Ishikawa (cell line): ENCODE measurements around the gene HLCS.

ENCODE experiments used
- CEBPB ChIP-seq: IDR thresholded peaks from 2 replicates; pipeline ENCODE4 v1.6.1; 2012
- CREB1 ChIP-seq: IDR thresholded peaks from 2 replicates; pipeline ENCODE4 v1.6.1; 2012; ENCODE audit warnings: low read depth
- EGR1 ChIP-seq: IDR thresholded peaks from 2 replicates; pipeline ENCODE4 v1.6.1; 2012
- EP300 ChIP-seq: IDR thresholded peaks from 2 replicates; pipeline ENCODE4 v1.6.1; 2012; ENCODE audit warnings: borderline replicate concordance
- FOXM1 ChIP-seq: IDR thresholded peaks from 2 replicates; pipeline ENCODE4 v1.6.1; 2012; ENCODE audit warnings: low read depth, borderline replicate concordance
- MAX ChIP-seq: IDR thresholded peaks from 2 replicates; pipeline ENCODE4 v1.6.1; 2012
- NFIC ChIP-seq: IDR thresholded peaks from 2 replicates; pipeline ENCODE4 v1.6.1; 2012
- RAD21 ChIP-seq: IDR thresholded peaks from 2 replicates; pipeline ENCODE4 v1.6.1; 2012; ENCODE audit warnings: low read depth
- REST ChIP-seq: IDR thresholded peaks from 2 replicates; pipeline ENCODE4 v1.6.1; 2012; ENCODE audit warnings: low read depth, mild to moderate bottlenecking
- TAF1 ChIP-seq: IDR thresholded peaks from 2 replicates; pipeline ENCODE4 v1.6.1; 2012; ENCODE audit warnings: low read depth, mild to moderate bottlenecking
- TCF12 ChIP-seq: IDR thresholded peaks from 2 replicates; pipeline ENCODE4 v1.6.1; 2012; ENCODE audit warnings: low read depth
- TEAD4 ChIP-seq: IDR thresholded peaks from 2 replicates; pipeline ENCODE4 v1.6.1; 2012
- USF1 ChIP-seq: IDR thresholded peaks from 2 replicates; pipeline ENCODE4 v1.6.1; 2012
- YY1 ChIP-seq: IDR thresholded peaks from 2 replicates; pipeline ENCODE4 v1.6.1; 2012; ENCODE audit warnings: low read depth
- ZBTB7A ChIP-seq: IDR thresholded peaks from 2 replicates; pipeline ENCODE4 v1.6.1; 2012; ENCODE audit warnings: low read depth

The HLCS gene

GRCh38 chr21:36717976-36718375, 248.5 kb downstream of the HLCS start:
- TF ChIP-seq NFIC: no peak
- no peak for TF ChIP-seq CEBPB
- no peak for TF ChIP-seq REST
- no peak for TF ChIP-seq EP300
- no peak for TF ChIP-seq YY1
- no peak for TF ChIP-seq TEAD4
- no peak for TF ChIP-seq FOXM1
- no peak for TF ChIP-seq ZBTB7A
- no peak for TF ChIP-seq MAX
- no peak for TF ChIP-seq USF1
- no peak for TF ChIP-seq CREB1
- TF ChIP-seq TAF1: no peak
- no peak for TF ChIP-seq TCF12
- TF ChIP-seq RAD21: no peak

- TF ChIP-seq FOXM1 (no peak), TEAD4 (no peak), EP300 (no peak), EGR1 (no peak), CEBPB (no peak), TCF12 (no peak)
Measured at GRCh38 chr21:36716836-36717235, 249.6 kb downstream of the HLCS start.

- TF ChIP-seq CREB1 (no peak), TAF1 (no peak), TCF12 (no peak), EP300 (no peak), REST (no peak), YY1 (no peak), MAX (no peak), CEBPB (no peak), NFIC (no peak), RAD21 (no peak), FOXM1 (no peak), TEAD4 (no peak), USF1 (no peak)
Measured at GRCh38 chr21:36716387-36716786, 250.1 kb downstream of the HLCS start.

GRCh38 chr21:36713746-36714145, 252.7 kb downstream of the HLCS start:
- TF ChIP-seq FOXM1 (no peak), REST (no peak), EGR1 (no peak), TAF1 (no peak), USF1 (no peak), MAX (no peak), TEAD4 (no peak), ZBTB7A (no peak), RAD21 (no peak), EP300 (no peak), YY1 (no peak)
